Sigmoid colon (tissue), 4 donors: ENCODE data around the gene FMNL2.

Experiments
- EP300 ChIP-seq, 4 donors: sonication (generic); formaldehyde crosslinking; IDR thresholded peaks; one replicate each; pipeline ENCODE4 v1.6.1; 2017; ENCODE audit warnings: antibody characterized with exemption in 4 of 4
- POLR2A ChIP-seq, 2 donors: fragments of 450-650 bp; IDR thresholded peaks; one replicate each; pipeline ENCODE4 v1.6.1; 2016; ENCODE audit warnings: antibody characterized with exemption in 2 of 2, mild to moderate bottlenecking in 2 of 2, moderate library complexity in 2 of 2
- POLR2AphosphoS5 ChIP-seq, 4 donors: sonication (generic); formaldehyde crosslinking; IDR thresholded peaks; one replicate each; pipeline ENCODE4 v1.6.1; 2017; ENCODE audit warnings: antibody characterized with exemption in 4 of 4
- TF ChIP-seq, protein P1 (sequence below), 4 experiments: fragments of 450-650 bp in 3 of 4; fragments of 200-600 bp in 1 of 4; IDR thresholded peaks; one replicate each; pipeline ENCODE4 v1.5.1; 2016 to 2019; ENCODE audit warnings: antibody characterized with exemption in 4 of 4, mild to moderate bottlenecking in 3 of 4, moderate library complexity in 2 of 4

DNA sequence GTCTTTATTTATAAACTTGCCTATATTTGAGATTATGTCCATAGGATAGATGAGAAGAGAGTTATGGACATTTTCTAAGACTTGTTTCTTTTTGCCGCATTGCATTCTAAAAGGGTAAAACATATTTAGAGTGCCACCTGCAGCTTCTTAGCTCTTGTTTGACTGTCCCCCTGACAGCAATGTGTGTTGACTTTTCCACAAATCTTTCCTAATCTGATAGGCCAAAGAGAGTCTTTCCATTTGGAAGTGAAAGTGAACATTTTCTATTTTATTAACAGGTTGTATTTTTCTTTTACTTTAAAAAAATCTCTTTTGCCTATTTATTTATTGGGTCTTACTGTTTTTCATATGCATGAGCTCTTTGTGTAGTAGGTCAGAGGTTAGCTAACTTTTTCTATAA, 58.4 kb downstream of the FMNL2 start:
- TF ChIP-seq POLR2A (IDR thresholded peaks at IDR 0.05) (no peak), EP300 (IDR thresholded peaks at IDR 0.05) (no peak), POLR2AphosphoS5 (IDR thresholded peaks at IDR 0.05) (no peak)
- TF ChIP-seq, protein P1, sequence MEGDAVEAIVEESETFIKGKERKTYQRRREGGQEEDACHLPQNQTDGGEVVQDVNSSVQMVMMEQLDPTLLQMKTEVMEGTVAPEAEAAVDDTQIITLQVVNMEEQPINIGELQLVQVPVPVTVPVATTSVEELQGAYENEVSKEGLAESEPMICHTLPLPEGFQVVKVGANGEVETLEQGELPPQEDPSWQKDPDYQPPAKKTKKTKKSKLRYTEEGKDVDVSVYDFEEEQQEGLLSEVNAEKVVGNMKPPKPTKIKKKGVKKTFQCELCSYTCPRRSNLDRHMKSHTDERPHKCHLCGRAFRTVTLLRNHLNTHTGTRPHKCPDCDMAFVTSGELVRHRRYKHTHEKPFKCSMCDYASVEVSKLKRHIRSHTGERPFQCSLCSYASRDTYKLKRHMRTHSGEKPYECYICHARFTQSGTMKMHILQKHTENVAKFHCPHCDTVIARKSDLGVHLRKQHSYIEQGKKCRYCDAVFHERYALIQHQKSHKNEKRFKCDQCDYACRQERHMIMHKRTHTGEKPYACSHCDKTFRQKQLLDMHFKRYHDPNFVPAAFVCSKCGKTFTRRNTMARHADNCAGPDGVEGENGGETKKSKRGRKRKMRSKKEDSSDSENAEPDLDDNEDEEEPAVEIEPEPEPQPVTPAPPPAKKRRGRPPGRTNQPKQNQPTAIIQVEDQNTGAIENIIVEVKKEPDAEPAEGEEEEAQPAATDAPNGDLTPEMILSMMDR (IDR thresholded peaks at IDR 0.05) = no peak
